ENCODE results near the gene HOXD8.

Gene HOXD8

DNA sequence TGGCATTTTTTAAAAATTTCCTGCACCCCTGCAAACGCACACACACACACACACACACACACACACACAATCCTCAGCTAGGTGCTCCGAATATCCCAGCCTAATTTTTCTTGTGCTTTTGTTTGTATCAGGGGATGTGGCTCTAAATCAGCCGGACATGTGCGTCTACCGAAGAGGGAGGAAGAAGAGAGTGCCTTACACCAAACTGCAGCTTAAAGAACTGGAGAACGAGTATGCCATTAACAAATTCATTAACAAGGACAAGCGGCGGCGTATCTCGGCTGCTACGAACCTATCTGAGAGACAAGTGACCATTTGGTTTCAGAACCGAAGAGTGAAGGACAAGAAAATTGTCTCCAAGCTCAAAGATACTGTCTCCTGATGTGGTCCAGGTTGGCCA, 35.2 kb upstream of the HOXD8 start:
- in situ Hi-C loops (cut with MboI; ENCODE audit: low sequenced_read_pairs, unreplicated experiment), result loop anchor here (25.0 kb wide), 1 partner anchor 732 kb away; no protein-coding TSS in a partner anchor
- TF ChIP-seq CTCF (IDR thresholded peaks at IDR 0.05; ENCODE audit: borderline replicate concordance, control extremely low read depth, extremely low read depth, insufficient read depth, missing control alignments), result no peak
- no peak for DNase-seq (ENCODE audit: low spot score)

DNA sequence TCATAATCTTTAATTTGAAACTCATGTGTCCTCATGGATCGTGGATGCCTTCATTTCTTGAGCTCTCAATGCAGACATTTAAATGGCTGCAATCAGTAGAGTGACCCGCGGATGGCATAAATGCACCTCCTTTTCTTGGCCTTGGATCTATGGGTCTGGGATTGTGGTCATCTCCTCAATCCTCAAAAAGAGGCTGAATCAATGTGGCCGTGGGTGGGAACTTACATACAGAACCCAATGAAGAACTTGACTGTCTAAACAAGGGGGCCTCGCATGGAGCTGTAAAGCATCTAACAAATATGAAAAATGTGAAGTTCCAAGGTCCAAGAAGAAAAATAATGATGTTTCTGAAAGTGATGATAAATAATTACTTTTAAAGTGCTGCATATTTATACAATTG, 34.1 kb upstream of the HOXD8 start:
- no peak for DNase-seq (ENCODE audit: low spot score)
- TF ChIP-seq CTCF (IDR thresholded peaks at IDR 0.05; ENCODE audit: borderline replicate concordance, control extremely low read depth, extremely low read depth, insufficient read depth, missing control alignments), result no peak

GRCh38 chr2:176096243-176096985, 33.1 kb upstream of the HOXD8 start:
- TF ChIP-seq CTCF (IDR thresholded peaks at IDR 0.05; ENCODE audit: borderline replicate concordance, control extremely low read depth, extremely low read depth, insufficient read depth, missing control alignments), result no peak
- in situ Hi-C loops (cut with MboI; ENCODE audit: low sequenced_read_pairs, unreplicated experiment), result loop anchor here (25.0 kb wide), 1 partner anchor 734 kb away; no protein-coding TSS in a partner anchor
- DNase-seq (ENCODE audit: low spot score), result no peak

More for the DNA sequence above, 34.1 kb upstream of the HOXD8 start:
- in situ Hi-C loops (cut with MboI; ENCODE audit: low sequenced_read_pairs, unreplicated experiment), result loop anchor here (25.0 kb wide), 1 partner anchor 733 kb away; no protein-coding TSS in a partner anchor

GRCh38 chr2:176096986-176097819, 32.3 kb upstream of the HOXD8 start:
- in situ Hi-C loops (cut with MboI; ENCODE audit: low sequenced_read_pairs, unreplicated experiment), result loop anchor here (25.0 kb wide), 1 partner anchor 735 kb away; no protein-coding TSS in a partner anchor
- DNase-seq (ENCODE audit: low spot score), result peak; percentile 85
- peak; percentile 89 for TF ChIP-seq CTCF (IDR thresholded peaks at IDR 0.05; ENCODE audit: borderline replicate concordance, control extremely low read depth, extremely low read depth, insufficient read depth, missing control alignments)

DNA sequence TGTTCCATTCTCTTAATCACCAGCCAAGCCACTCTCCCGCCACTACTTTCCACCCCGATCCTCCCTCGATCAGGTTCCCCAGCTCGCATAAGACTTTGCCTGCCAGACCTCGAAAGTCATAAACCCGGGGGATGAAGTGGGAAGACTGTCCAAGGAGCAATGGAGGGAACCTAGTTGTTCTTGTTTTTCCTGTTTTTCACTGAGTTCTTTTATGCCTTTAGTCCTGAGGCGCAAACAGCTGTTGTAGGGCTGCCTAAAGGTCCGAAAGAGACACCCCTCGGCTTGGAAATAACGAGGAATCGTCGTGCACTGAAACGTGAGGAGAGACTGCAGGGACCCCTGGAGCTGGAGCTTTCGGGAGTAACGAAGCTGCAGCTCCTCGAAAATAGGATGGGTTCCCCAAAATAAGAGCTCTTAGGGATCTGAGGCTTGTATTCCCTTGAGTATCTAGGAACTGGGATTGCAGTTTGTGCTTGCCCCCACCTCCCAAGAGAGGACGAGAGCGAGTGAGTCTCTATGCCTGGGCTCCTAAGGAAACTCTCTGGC, 31.6 kb upstream of the HOXD8 start:
- TF ChIP-seq CTCF (IDR thresholded peaks at IDR 0.05; ENCODE audit: borderline replicate concordance, control extremely low read depth, extremely low read depth, insufficient read depth, missing control alignments), result no peak
- in situ Hi-C loops (cut with MboI; ENCODE audit: low sequenced_read_pairs, unreplicated experiment), result loop anchor here (25.0 kb wide), 1 partner anchor 736 kb away; no protein-coding TSS in a partner anchor

More for the DNA sequence above, 31.6 kb upstream of the HOXD8 start:
- DNase-seq (ENCODE audit: low spot score), result no peak
